ENCODE measurements around the gene RALY.

The RALY gene

DNA sequence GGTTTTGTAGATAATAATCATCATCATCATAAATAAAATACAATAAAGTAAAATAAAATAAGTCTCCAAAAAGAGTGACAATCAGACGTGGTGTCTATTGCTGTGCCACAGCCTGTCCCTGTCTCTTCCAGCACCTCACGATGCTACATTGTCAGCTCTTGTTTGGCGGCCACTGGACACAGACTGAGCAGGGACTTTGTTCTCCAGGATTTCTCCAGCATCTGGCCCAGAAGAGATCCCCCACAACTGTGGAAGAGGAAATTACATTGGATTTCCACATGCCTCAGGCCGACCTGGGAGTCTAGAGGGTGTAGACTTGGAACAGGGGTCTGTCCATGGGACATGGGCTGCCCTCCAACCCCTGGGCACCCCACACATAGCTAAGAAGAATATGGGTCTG is 39.2 kb upstream of the RALY start:
- TF ChIP-seq, protein P1, sequence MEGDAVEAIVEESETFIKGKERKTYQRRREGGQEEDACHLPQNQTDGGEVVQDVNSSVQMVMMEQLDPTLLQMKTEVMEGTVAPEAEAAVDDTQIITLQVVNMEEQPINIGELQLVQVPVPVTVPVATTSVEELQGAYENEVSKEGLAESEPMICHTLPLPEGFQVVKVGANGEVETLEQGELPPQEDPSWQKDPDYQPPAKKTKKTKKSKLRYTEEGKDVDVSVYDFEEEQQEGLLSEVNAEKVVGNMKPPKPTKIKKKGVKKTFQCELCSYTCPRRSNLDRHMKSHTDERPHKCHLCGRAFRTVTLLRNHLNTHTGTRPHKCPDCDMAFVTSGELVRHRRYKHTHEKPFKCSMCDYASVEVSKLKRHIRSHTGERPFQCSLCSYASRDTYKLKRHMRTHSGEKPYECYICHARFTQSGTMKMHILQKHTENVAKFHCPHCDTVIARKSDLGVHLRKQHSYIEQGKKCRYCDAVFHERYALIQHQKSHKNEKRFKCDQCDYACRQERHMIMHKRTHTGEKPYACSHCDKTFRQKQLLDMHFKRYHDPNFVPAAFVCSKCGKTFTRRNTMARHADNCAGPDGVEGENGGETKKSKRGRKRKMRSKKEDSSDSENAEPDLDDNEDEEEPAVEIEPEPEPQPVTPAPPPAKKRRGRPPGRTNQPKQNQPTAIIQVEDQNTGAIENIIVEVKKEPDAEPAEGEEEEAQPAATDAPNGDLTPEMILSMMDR (IDR thresholded peaks at IDR 0.05; ENCODE audit: insufficient read depth, low read depth, low read length, missing control alignments), result no peak
- no peak for DNase-seq (ENCODE audit: low read depth)
- H3K4me3 ChIP-seq (ENCODE audit: low read depth, low read length), result no peak overlapping the region

DNA sequence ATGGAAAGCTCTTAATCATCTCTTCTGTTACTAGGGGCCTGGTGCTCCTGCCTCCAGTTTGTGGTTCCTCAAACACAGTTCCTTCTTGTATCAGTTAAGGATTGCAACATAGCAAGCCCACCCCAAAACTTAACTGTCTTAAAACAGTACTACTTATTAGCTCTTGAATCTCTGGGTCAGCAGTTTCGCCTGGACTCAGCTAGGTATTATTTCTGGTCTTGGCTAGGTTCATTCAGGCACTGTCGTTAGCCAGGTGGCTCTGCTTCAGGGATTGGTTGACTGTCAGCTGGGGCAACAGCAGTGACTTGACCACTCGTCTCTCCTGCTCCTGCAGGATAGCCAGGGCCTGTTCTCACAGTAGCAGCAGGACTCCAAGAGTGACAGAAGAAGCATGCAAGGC is 30.0 kb upstream of the RALY start:
- H3K4me3 ChIP-seq (ENCODE audit: low read depth, low read length), result no peak overlapping the region
- DNase-seq (ENCODE audit: low read depth), result no peak
- TF ChIP-seq, protein P1 (IDR thresholded peaks at IDR 0.05; ENCODE audit: insufficient read depth, low read depth, low read length, missing control alignments), result no peak

DNA sequence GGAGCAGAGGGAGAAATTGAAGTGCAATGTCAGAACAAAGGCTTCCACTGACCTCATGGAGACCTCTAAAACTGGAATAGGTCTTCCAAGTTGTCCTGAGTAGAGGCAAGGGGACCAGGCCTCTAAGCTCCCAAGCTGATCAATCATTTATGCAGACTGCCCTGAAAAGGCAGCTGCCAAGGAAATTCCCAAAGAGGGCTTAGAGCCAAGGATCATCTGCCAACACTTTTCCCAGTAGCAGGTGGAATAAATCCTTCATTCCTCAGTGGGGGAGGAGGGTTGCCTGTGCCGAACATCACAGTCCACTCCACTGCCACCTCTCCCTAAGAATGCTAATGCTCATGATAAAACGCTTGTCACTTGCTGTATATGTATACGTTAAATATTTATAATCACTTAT is 29.3 kb upstream of the RALY start:
- TF ChIP-seq, protein P1 (IDR thresholded peaks at IDR 0.05; ENCODE audit: insufficient read depth, low read depth, low read length, missing control alignments), result no peak
- no peak for DNase-seq (ENCODE audit: low read depth)
- H3K4me3 ChIP-seq (ENCODE audit: low read depth, low read length), result no peak overlapping the region

DNA sequence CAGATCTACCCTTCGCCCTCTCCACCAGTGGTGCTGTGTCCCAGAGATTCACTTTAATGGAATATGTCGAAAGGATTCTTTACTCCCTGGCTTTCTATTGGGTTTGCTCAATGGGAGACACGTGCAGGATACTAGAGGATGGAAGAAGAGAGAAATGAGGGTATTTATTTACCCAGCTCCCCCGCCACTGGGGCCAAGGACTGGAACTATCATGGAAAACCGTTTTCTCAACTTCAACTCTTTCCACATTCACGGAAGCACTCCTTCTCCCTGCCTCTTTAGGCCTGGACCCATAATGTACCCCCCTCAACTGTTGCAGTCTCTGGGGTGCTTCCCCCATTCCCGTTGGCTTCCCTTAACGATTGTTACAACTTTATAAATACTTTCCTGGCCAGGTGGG is 26.6 kb upstream of the RALY start:
- TF ChIP-seq, protein P1 (IDR thresholded peaks at IDR 0.05; ENCODE audit: insufficient read depth, low read depth, low read length, missing control alignments), result no peak
- DNase-seq (ENCODE audit: low read depth), result no peak
- no peak overlapping the region for H3K4me3 ChIP-seq (ENCODE audit: low read depth, low read length)

DNA sequence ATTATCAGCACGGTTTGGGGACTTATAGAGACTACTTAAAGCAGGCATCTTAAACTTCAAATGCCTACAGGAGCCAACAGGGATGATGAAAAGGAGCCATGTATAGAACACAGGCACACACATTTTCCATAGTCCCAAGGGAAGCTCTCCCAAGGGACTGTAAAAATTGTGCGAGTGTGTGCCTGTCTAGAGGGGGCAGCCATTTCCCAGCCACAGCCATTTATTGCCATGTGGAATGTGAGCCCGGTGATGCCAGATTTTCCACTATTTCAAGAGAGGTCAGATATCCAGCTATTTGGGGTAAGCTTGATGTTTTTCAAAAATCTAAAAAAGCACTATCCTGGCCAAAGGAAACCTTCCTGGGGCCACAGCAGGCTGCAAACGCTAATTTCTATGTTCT is 24.1 kb upstream of the RALY start:
- TF ChIP-seq, protein P1 (IDR thresholded peaks at IDR 0.05; ENCODE audit: insufficient read depth, low read depth, low read length, missing control alignments), result no peak
- no peak overlapping the region for H3K4me3 ChIP-seq (ENCODE audit: low read depth, low read length)
- DNase-seq (ENCODE audit: low read depth), result no peak

DNA sequence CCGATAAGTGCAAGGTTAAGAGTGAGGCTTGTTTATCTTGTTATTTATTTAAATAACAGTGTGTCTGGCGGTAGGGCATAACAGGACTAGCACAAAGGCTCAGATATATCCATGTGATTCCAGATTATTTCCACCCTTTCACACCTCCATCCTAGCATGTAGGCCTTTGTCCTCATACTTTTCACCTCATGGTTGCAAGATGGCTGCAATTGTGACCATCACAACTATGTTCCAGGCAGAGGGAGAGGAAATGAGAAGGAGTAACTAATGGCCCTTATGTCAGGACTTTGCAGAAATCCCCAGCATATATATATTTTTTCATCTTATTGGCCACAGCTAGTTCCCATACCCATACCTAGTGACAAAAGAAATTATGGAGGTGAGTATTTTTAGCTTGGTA is 23.5 kb upstream of the RALY start:
- TF ChIP-seq, protein P1 (IDR thresholded peaks at IDR 0.05; ENCODE audit: insufficient read depth, low read depth, low read length, missing control alignments), result no peak
- H3K4me3 ChIP-seq (ENCODE audit: low read depth, low read length), result no peak overlapping the region
- DNase-seq (ENCODE audit: low read depth), result no peak

DNA sequence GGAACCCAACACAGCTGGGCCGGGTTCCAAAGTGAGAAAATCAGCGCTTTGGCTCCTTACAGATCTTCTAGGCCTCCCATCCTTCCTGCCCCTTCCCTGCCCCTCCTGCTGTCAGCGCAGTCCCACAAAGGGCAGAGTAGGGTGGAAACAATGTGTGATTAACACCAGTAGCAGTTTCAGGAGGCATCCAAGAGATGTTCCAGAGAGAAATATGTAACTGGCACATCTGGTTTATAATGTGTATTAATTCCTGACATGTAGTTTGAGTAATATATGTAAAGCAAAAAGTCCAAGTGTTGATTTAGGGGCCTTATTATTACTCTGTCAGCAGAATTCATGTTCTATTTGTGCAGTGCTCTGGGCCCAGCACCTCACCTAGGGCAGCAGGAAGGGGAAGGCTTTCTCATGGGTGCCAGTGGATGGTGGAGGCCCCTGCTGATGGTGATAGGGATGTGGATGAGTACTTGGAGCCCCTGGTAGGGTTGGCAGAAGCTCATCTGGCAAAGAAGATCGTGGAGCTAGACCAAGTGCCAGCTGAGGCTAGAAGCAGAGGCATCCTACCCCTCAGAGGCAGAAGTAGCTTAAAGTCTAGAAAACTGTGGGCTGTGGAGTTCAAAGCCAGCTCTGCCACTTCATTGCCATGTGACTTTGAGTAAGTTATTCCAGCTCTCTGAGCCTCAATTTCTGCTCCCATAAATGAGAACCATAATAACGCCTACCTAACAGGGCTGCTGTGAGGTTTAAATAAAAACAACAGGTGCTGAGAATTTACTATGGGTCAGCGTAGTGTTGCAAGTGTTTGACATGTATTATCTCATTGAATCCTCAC is 22.4 kb upstream of the RALY start:
- no peak for DNase-seq (ENCODE audit: low read depth)
- no peak overlapping the region for H3K4me3 ChIP-seq (ENCODE audit: low read depth, low read length)
- TF ChIP-seq, protein P1 (IDR thresholded peaks at IDR 0.05; ENCODE audit: insufficient read depth, low read depth, low read length, missing control alignments), result no peak
